ENCODE data around the gene SASH1.

GRCh38 chr6:148583631-148584030 lies 241.0 kb downstream of the SASH1 start:
- TF ChIP-seq CTCF (conservative IDR thresholded peaks at IDR 0.05; ENCODE audit: low read depth, low read length) (no peak), EZH2 (IDR thresholded peaks at IDR 0.05; ENCODE audit: borderline replicate concordance, low read depth, low read length, poor library complexity, severe bottlenecking) (no peak)

Measured in A673 (cell line).